Measurements from ENCODE around the gene NFATC2IP.

GRCh38 chr16:28932339-28933141, 18.2 kb upstream of the NFATC2IP start:
- peak; percentile 25; the same call in 1 of the 2 replicates for TF ChIP-seq POLR2A (IDR thresholded peaks at IDR 0.05; ENCODE audit: low read depth, low read length)
- TF ChIP-seq POLR2AphosphoS5 (IDR thresholded peaks at IDR 0.05; ENCODE audit: low read depth, low read length), result no peak
- no peak for TF ChIP-seq TAF1 (IDR thresholded peaks at IDR 0.05; ENCODE audit: borderline replicate concordance, low read depth, low read length)
